ENCODE results near the gene HS6ST2. TPM values are rescaled to one million over a fixed set of nuclear protein-coding genes. Genes with fewer than 3 reads are reported as not detected.

The HS6ST2 gene
- total and polyA plus RNA-seq, 10 of the 15 experiments (the other 5 are each of a cell fraction or from before 2014, with no cell fraction given): not detected

- TF ChIP-seq SMAD5 (IDR thresholded peaks at IDR 0.05; ENCODE audit: low read depth) (no peak), REST (IDR thresholded peaks at IDR 0.05; ENCODE audit: low read depth, low read length) (no peak), ZNF622 (IDR thresholded peaks at IDR 0.05) (no peak), LARP7 (IDR thresholded peaks at IDR 0.05) (no peak), PAX8 (IDR thresholded peaks at IDR 0.05) (no peak), CREM (IDR thresholded peaks at IDR 0.05; ENCODE audit: low read depth) (no peak), CHD4 (IDR thresholded peaks at IDR 0.05) (no peak), RAD51 (IDR thresholded peaks at IDR 0.05) (no peak), SMC3 (IDR thresholded peaks at IDR 0.05; ENCODE audit: borderline replicate concordance, low read length) (no peak), ATF2 (IDR thresholded peaks at IDR 0.05; ENCODE audit: low read length) (no peak), RAD21 (IDR thresholded peaks at IDR 0.05; ENCODE audit: insufficient read depth, low read depth, low read length) (no peak), YY1 (IDR thresholded peaks at IDR 0.05; ENCODE audit: low read depth, low read length) (no peak), MXI1 (IDR thresholded peaks at IDR 0.05; ENCODE audit: low read depth, low read length) (no peak), RELA (IDR thresholded peaks at IDR 0.05; ENCODE audit: borderline replicate concordance, partially characterized antibody) (no peak), BCLAF1 (IDR thresholded peaks at IDR 0.05) (no peak), MTA3 (IDR thresholded peaks at IDR 0.05; ENCODE audit: borderline replicate concordance, low read length) (no peak), ZBED1 (IDR thresholded peaks at IDR 0.05; ENCODE audit: borderline replicate concordance) (no peak)
- Histone ChIP-seq H2AFZ (ENCODE audit: control insufficient read depth, low read depth, low read length) (no peak overlapping the region), H3K36me3 (ENCODE audit: control insufficient read depth in 2 of 2, insufficient read depth in 2 of 2, low read length in 1 of 2) (no peaks in the 10 kb centered on the region), H3K4me3 (no peak overlapping the region), H3K27me3 (replicated peaks in 1 of 2; ENCODE audit: control insufficient read depth in 2 of 2, insufficient read depth in 2 of 2, low read length in 1 of 2) (no peaks in the 10 kb centered on the region), H3K4me1 (ENCODE audit: control insufficient read depth, insufficient read depth, low read length) (no peaks in the 10 kb centered on the region), H3K9me3 (replicated peaks; ENCODE audit: control insufficient read depth, insufficient read depth, low read length) (no peaks in the 10 kb centered on the region), H3K9ac (ENCODE audit: control insufficient read depth, insufficient read depth, low read length) (no peak overlapping the region), H3K27ac (ENCODE audit: control insufficient read depth, insufficient read depth) (no peak overlapping the region), H3K79me2 (ENCODE audit: control insufficient read depth, insufficient read depth, low read length) (no peaks in the 10 kb centered on the region), H3K4me2 (ENCODE audit: control insufficient read depth, insufficient read depth) (no peak overlapping the region), H4K20me1 (ENCODE audit: control insufficient read depth, insufficient read depth) (no peaks in the 10 kb centered on the region)
- POLR2A ChIA-PET: no interaction called here
- SMC1A ChIA-PET (ENCODE audit: uncharacterized antibody, unreplicated experiment): no interaction called here
- RAD21 ChIA-PET (ENCODE audit: unreplicated experiment): no interaction called here
- intact Hi-C loops (cut with micrococcal nuclease; ENCODE audit: unreplicated experiment) (loop anchor here (5.0 kb wide), 1 partner anchor 429 kb away; no protein-coding TSS in a partner anchor), in situ Hi-C loops (cut with MboI) (no loop called here)
- FAIRE-seq (no peak), ATAC-seq (no peak), DNase-seq (ENCODE audit: low read depth, low spot score) (no peak)
- CTCF ChIA-PET: no interaction called here
- WGBS (ENCODE audit: insufficient coverage, insufficient replicate concordance, low lambda C conversion rate, missing lambda C conversion rate): 38% methylated on average over 3 of the region's 3 CpGs
- BruUV-seq (replicated peaks): no TSS peak
Observed at GRCh38 chrX:132743086-132743485, 215.3 kb downstream of the HS6ST2 start.

Data from GM12878 (cell line).